ENCODE measurements around the gene ARHGEF6. TPM values are rescaled to one million over a fixed set of nuclear protein-coding genes. Genes with fewer than 3 reads are reported as not detected.

Gene ARHGEF6
- total RNA-seq, 1 donor from 2014 or later = 40.2 TPM

DNA sequence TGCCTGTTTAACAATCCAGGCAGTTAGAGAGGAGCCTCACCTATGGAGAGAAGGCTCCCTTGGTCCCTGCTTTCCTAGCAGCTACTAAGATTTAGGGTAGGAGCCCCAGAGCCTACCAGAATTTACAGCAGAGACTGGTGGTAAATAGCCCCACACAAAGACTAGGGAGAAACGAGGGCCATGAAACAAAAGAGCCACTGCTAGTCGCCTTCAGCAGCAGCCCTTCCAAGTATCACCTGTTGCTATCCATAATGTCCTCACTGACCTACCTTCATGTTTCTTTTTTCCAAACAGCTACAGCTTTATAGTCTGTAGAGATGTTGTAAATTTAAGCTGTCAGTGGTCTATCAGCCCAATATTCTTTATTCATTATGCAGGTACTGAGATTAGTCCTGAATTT lies 25.3 kb downstream of the ARHGEF6 start:
- DNase-seq (ENCODE audit: missing footprints) (no peak), ATAC-seq (no peak)
- intact Hi-C loops (cut with DNase I) = no loop called here

GRCh38 chrX:136754651-136755050 lies 26.1 kb downstream of the ARHGEF6 start:
- peak; percentile 59 for ATAC-seq
- no peak for DNase-seq (ENCODE audit: missing footprints)
- intact Hi-C loops (cut with DNase I) = no loop called here

GRCh38 chrX:136752796-136753195 lies 27.9 kb downstream of the ARHGEF6 start:
- no peak for ATAC-seq
- intact Hi-C loops (cut with DNase I) = no loop called here
- DNase-seq (ENCODE audit: missing footprints) = no peak

DNA sequence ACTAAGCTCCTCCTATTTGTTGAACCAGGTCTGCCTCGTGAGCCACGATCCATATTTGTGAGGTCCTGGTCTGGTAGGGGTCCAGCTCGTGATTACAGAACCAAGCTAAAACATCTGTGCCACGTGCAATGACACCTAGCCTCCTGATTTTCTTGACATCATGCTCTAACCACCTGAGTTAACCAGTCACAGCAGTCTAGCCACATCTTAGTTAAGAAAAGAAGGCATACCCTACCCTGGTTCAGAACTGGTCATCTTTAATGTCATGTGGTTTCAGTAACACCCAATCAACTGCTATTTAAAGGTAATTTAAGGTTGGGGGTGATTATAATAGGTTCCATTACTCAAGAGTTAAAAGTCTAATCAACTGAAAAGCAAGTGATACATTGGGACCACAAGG lies 28.4 kb downstream of the ARHGEF6 start:
- DNase-seq (ENCODE audit: missing footprints) (no peak), ATAC-seq (no peak)
- intact Hi-C loops (cut with DNase I) = no loop called here

DNA sequence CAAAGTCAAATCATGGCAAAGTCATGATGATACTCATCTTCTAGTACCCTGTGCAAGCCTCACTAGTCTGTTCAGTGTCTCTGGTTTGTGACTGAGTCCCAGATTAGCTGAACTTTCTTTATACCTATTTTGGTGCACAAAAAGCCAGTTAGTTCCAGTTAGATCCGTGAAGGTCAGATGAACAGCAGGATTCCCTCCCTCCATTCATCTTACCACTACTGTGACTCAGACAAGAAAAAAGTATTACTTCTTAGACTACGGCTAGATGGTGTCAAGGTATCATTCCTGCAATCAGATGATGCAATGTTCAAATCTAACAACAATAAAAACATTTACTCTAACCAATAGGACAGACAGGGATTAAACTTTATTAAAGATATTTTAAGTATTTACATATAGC lies 30.4 kb downstream of the ARHGEF6 start:
- ATAC-seq = no peak
- DNase-seq (ENCODE audit: missing footprints) = no peak
- intact Hi-C loops (cut with DNase I) = no loop called here

- DNase-seq (ENCODE audit: missing footprints) (no peak), ATAC-seq (no peak)
- intact Hi-C loops (cut with DNase I) = no loop called here
Measured at GRCh38 chrX:136747003-136747986, 33.4 kb downstream of the ARHGEF6 start.

DNA sequence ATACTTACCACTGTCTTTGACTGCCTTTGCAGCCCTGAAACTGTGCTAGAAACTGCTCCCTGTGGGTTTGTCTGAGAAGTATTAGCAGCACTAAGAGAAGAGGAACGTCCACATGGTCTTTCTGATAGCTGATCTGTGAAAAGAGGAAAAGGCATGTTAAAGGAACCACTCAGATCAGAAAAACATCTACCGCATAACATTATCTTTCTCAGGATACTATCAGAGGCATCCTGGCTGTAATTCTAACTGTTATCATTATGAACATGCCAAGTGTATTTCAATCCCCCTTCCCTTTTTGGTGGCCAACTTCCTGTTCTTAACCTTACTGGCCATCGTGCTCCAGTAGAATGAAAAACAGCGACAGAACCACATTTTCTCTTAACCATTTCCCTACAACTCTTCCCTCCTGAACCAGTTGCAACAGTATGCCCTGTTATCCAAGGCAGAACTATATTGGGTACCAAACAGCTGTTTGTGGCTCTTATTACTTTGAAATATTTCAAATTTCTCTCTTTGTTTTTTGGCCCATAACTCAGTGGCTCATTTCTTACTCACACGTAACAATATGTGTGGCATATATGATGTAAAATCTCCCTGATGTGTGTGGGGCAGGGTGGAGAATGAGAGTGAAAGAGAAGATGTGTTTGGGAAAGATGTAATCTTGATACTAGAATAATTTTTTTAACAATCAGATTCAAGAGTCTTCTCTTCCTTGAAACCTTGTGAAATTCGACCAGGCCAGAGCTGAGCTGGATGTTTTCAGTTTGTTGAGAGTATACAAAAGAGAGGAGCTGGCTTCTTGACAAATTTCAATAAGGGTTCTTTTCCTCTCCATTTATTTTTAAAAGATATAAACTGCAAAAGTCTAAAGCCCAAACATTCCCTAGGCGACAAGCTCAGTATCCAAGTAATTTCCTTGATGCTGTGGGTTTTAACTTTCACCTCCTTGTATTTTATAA lies 35.2 kb downstream of the ARHGEF6 start:
- ATAC-seq (no peak), DNase-seq (ENCODE audit: missing footprints) (no peak)
- intact Hi-C loops (cut with DNase I) = no loop called here

DNA sequence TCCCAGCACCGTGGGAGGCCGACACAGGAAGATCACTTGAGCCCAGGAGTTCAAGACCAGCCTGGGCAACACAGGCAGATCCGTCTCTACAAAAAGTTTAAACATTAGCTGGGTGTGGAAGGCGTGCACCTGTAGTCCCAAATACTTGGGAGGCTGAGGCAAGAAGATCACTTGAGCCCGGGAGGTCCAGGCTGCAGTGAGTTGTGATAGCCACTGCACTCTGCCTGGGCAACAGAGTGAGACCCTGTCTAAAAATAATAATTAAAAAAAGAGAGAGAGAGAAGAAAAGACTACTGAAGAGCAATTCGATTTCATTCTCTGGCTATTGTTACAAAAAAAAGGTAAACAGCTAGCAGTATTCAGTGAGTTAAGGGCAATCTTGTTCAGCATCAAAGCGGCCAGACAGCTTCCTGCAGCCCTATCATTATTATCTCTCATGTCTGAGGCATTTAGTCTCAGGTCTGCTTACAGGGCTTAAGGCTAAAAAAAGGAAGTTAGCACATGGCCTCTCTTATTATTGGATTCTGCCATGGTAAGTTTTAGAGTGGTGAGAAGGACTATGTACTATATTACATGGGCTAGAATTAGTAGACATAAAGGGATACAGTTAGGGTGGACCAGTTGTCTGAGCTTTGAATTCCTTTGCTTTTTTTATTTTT lies 37.9 kb downstream of the ARHGEF6 start:
- intact Hi-C loops (cut with DNase I) = no loop called here
- DNase-seq (ENCODE audit: missing footprints) (no peak), ATAC-seq (no peak)

DNA sequence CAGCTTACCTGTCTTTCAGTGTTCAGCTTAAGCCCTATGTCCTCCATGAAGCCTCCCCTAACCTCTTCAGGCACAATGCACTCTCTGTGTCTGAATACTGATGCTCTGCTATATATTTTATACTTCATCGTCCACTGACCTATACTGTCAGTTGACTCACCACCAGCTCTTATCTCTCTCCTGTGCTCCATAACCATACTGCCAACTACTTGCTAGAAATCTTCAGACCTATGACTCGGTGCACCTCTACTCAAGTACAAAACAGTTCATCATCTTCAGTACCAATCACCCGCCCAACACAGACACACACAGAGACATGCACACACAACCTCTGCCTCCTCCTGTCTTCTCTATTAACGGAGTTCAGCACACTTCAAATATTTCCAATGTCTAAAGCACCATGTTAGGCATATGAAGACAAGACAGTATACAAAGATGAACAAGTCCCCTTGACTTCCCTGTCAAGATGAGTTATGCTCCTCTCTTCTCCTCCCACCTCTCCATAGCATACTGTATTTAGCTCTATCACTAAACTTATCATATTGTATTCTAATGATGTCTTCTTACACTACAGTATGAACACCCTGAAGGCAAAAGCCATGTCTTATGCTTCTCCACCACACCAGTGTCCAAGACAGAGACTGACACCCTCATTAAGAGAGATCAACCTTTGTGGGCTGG lies 42.5 kb downstream of the ARHGEF6 start:
- ATAC-seq (no peak), DNase-seq (ENCODE audit: missing footprints) (no peak)
- intact Hi-C loops (cut with DNase I) = no loop called here

DNA sequence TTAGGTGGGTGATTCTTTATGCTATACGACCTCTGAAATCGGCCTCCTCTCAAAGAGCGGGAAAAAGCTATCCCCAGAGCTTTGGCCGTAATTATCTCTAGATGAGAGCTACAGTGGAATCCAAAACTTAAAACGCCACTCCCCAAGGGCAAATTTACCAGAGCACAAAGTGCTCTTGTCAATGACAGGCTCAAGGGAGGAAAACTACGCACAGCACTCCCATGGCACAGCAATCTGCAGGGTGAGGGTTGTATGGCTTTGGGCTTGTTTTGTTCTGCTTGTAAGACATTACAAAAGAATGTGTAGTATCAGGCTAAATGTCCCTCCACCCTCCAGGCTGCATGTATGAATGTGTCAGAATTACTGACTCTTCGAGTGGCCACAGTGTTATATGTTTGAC lies 44.0 kb downstream of the ARHGEF6 start:
- no peak for DNase-seq (ENCODE audit: missing footprints)
- intact Hi-C loops (cut with DNase I) = no loop called here
- ATAC-seq = no peak

GRCh38 chrX:136735601-136736000 lies 45.1 kb downstream of the ARHGEF6 start:
- no peak for ATAC-seq
- DNase-seq (ENCODE audit: missing footprints) = no peak
- intact Hi-C loops (cut with DNase I) = no loop called here

DNA sequence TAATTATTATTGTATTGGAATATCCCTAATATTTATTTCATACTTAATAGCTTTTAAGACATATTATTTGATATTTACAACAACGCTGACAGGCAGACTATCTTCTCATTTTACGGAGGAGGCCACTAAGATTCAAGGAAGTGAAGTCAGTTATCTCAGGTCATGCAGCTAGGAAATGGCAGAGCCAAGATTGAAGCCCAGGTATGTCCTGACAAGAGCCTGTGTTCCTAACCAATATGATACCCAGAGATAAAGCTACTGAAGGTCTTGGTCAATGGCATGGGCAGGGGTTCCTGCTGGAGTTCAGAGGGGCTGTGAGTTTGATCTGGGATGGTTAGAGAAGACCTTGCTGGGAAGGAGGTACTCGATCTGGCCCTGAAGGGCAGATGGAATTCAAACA lies 47.1 kb downstream of the ARHGEF6 start:
- intact Hi-C loops (cut with DNase I) = no loop called here
- DNase-seq (ENCODE audit: missing footprints) = no peak
- ATAC-seq = no peak

DNA sequence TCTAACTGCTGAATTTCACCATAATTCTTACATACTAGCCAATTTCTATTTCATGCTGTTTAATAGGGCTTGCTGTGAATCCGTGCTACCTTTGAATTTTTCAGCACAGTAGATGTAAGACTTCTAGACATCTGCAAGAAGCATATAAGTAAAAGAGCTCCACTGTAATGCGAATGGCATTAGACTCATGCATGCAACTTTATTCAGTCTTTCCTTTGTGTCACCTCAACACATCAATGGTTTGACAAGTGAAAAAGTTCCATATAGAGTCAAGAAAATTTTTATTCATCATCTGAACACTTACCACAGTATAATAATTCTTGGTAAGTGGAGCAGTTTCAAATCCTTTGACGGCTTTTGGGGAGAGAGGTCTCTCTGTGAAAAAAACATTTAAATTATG lies 48.9 kb downstream of the ARHGEF6 start:
- DNase-seq (ENCODE audit: missing footprints) (no peak), ATAC-seq (no peak)
- intact Hi-C loops (cut with DNase I) = loop anchor here (1.0 kb wide), 1 partner anchor 36 kb away; no protein-coding TSS in a partner anchor

DNA sequence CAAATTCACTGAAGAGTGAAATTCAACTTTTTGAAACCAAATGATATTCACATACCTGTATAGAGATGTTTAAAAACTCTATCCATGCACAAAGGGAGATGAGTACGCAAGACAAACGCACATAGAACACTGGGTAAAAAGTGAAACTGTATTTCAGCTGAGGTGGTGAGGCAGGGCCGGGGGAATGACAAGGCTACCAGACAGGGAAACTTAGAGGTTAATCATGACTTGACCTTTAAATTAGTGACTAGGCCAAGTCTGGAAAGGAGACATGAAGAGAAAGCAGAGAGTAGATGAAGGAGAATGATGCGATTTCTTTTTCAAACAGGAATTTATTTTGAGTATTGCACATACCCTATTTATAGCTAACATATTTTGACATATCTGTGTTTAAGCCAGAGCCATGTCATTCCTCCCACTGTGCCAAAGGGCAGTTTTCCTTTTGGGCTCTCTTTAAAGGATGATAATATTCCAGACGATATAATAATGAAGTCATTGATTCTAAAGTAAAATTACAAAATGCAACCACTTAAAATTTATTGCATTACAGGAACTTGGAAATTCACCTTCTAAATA lies 49.4 kb downstream of the ARHGEF6 start:
- ATAC-seq (no peak), DNase-seq (ENCODE audit: missing footprints) (no peak)
- intact Hi-C loops (cut with DNase I) = loop anchor here (1.0 kb wide), 1 partner anchor 36 kb away; no protein-coding TSS in a partner anchor

DNA sequence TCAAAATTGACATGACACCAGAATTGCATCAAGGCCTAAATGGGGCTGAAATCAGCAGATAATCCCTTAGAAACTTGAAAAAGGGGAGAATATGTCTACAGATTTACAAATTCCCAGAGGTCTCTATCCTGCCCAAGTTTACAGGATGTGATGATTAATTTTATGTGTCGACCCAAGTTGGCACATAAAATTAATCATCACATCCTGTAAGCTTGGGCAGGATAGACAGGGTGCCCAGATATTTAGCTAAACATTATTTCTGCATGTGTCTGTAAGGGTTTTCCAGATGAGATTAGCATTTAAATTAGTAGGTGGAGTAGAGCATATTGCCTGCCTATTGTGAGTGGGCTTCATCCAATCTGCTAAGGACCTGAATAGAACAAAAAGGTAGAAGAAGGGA lies 52.3 kb downstream of the ARHGEF6 start:
- intact Hi-C loops (cut with DNase I) = no loop called here
- DNase-seq (ENCODE audit: missing footprints) (no peak), ATAC-seq (no peak)

DNA sequence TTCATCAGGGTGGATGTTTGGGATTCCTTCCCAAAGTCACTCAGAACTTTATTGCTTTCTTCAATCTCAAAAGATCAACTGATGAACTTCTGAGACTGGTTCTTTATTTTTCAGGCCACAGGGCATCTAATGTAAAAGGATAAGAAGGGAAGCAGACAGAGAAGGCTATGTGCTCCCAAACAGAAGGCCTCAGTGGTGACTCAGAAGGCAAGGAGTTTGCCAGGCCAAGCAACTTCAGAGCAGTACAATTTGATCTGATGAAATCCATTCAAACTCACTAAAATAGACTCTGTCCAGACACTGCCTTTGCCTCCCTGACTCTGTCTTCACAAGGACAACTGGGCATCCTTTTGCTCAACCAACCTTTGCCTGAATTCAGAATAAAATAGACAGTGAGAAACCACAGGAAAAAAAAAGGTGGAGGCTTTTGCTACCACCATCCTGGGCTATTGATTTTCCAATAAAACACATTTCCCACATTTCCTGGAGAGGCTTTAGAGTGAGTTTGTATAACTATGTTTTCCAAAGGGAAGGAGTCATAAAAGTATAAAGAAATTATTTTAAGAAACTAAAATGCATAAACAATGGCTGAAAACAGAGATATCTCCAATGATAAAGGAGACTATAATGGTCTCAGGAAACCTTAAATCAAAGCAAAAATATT lies 55.2 kb downstream of the ARHGEF6 start:
- ATAC-seq = peak; percentile 88
- DNase-seq (ENCODE audit: missing footprints) = no peak
- intact Hi-C loops (cut with DNase I) = no loop called here

DNA sequence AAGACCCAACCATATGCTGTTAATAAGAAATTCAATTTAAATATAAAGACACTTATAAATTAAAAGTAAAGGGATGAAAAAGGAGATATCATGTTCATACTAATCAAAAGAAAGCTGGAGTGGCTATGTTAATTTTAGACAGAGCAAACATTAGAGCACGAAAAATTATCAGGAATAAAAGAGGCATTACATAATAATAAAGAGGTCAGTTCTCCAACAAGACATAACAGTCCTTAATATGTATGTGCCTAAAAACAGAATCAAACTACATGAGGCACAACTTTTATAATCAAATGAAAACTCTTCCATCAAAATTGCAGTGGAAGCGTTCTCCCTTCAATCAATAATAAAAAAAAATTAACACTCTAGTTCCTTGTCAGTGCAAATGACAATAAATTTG lies 62.6 kb downstream of the ARHGEF6 start:
- no peak for DNase-seq (ENCODE audit: missing footprints)
- ATAC-seq = no peak
- intact Hi-C loops (cut with DNase I) = loop anchor here (10.0 kb wide), 2 partner anchors 47 to 147 kb away; no protein-coding TSS in a partner anchor
